Spleen (tissue), 7 donors: ENCODE results near the gene TBX1.

ENCODE experiments used
- POLR2A ChIP-seq, 3 donors: fragments of 450-650 bp; IDR thresholded peaks; one replicate each; pipeline ENCODE4 v1.5.1; 2017; ENCODE audit warnings: antibody characterized with exemption in 3 of 3, mild to moderate bottlenecking in 1 of 3
- TF ChIP-seq, protein P1 (sequence below), 11 experiments: fragments of 200-600 bp in 7 of 11; fragments of 450-650 bp in 4 of 11; sonication (generic) in 4 of 11; IDR thresholded peaks in 8 of 11; conservative IDR thresholded peaks in 3 of 11; 1 replicate in 7 of 11; 2 replicates in 4 of 11; pipeline versions ENCODE4 v1.4.0 to v1.8.0; 2016 to 2021; ENCODE audit warnings: antibody characterized with exemption in 11 of 11, inconsistent platforms in 4 of 11, mild to moderate bottlenecking in 1 of 11
- donor health status: DM: no; HTN: no; CAD: no; lungs with moderate emphysema.
- donor health status: DM: no; HTN: no; CAD: no.
- donor health status: DM: no; HTN: no; CAD: no.

DNA sequence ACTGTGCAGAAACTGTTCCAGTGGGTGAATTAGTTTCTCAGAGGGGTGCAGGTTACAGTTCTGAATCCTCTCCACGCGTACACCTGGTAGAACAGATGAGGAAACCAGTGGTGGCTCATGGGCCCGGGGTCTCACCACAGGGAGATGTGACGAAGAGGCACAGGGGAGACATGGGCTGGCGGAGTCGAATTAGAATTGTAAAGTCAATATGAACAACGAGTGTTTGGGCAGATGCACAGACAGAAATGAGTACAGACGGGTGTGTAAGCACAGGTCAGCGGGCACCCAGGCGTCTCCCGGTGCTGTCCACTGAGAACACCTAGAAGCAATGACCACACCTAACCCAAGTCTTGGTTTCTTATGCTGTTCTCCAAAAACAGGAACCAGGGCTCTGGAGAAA is 52.3 kb downstream of the TBX1 start:
- TF ChIP-seq POLR2A (IDR thresholded peaks at IDR 0.05): no peak
- TF ChIP-seq, protein P1, sequence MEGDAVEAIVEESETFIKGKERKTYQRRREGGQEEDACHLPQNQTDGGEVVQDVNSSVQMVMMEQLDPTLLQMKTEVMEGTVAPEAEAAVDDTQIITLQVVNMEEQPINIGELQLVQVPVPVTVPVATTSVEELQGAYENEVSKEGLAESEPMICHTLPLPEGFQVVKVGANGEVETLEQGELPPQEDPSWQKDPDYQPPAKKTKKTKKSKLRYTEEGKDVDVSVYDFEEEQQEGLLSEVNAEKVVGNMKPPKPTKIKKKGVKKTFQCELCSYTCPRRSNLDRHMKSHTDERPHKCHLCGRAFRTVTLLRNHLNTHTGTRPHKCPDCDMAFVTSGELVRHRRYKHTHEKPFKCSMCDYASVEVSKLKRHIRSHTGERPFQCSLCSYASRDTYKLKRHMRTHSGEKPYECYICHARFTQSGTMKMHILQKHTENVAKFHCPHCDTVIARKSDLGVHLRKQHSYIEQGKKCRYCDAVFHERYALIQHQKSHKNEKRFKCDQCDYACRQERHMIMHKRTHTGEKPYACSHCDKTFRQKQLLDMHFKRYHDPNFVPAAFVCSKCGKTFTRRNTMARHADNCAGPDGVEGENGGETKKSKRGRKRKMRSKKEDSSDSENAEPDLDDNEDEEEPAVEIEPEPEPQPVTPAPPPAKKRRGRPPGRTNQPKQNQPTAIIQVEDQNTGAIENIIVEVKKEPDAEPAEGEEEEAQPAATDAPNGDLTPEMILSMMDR (IDR thresholded peaks at IDR 0.05 in 8 of 11, conservative IDR thresholded peaks at IDR 0.05 in 3 of 11): no peak
